Stimulated activated CD8-positive, alpha-beta memory T cell treated with anti-CD3 and anti-CD28 coated beads, Interleukin-2, amount 100 ng/mL, for 48 hours (primary cell): ENCODE measurements around the gene CIB4.

Source experiments
- DNase-seq, 2 donors: peaks; one replicate each; pipeline ENCODE4 v3.0.0-alpha.2; 2020; ENCODE audit warnings: low read depth in 2 of 2

CIB4 gene

DNA sequence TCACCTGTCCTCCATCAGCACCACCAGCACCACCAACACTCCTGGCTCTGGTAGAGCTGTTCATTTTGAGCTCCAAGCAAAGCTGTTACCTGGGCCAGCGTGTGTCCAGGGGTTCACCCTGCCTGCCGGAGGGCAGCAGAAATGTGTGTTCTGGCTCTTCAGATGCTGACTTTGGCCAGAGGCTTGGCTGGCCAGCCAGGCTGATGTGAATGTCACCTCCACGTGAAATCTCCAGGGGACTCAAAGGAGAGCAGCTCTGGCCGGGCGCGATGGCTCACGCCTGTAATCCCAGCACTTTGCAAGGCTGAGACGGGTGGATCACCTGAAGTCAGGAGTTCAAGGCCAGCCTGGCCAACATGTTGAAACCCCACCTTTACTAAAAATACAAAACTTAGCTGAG is 33.5 kb downstream of the CIB4 start:
- DNase-seq: no peak

DNA sequence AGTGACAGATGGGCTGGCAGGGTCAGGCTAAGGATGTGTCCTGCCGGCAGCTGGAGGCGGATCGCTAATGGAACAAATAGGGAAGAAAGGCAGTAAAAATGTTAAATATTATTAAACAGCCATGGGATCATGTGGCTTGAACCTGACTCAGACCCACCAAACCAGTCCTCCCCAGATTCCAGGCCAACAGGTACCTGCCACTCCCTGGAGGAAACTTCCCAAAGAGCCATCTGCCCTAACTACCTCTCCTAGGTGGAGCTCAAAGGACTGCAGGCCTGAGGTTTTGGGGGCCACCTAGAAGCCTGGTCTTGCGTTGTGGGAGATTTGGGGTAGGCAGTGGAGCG is 34.3 kb downstream of the CIB4 start:
- no peak for DNase-seq

DNA sequence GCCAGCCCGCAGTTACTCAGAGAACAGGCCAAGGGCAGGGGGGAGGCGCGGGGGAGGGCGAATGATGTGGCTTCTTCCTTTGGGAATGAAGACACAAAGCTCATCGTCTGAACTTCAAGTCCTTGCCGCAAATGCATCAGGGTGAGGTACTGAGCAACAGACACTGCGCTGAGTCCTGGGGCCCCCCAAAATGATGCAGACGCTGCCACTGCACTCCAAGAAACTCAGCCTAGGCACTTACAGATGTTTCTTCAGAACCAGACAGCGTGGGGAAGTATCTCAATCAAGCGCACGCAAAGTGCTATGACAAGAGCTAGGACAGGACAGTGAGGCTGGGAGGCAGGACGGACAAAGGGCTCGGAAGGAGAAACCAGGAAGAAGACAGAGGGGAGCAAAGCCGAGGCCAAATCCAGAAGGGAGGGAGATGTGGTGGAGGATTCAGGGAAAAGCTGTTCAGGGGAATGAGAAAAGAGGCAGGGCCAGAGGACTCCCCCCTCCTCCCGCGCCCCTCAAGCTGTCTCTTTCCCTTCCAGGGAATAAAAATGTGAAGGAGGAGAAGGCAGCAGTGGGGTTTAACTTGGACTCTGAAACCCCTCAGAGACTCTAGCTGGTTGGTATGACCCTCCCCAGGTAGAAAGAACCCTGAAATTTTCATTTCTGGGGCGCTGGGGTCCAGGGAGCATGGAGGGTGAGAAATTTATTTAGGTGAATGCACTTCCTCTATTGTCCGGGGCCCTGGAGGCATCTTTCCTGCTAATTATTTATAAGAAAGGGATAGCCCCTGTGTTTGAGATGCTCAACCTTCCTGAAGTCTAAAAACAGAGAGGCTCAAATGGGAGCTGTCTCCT is 34.9 kb downstream of the CIB4 start:
- no peak for DNase-seq

DNA sequence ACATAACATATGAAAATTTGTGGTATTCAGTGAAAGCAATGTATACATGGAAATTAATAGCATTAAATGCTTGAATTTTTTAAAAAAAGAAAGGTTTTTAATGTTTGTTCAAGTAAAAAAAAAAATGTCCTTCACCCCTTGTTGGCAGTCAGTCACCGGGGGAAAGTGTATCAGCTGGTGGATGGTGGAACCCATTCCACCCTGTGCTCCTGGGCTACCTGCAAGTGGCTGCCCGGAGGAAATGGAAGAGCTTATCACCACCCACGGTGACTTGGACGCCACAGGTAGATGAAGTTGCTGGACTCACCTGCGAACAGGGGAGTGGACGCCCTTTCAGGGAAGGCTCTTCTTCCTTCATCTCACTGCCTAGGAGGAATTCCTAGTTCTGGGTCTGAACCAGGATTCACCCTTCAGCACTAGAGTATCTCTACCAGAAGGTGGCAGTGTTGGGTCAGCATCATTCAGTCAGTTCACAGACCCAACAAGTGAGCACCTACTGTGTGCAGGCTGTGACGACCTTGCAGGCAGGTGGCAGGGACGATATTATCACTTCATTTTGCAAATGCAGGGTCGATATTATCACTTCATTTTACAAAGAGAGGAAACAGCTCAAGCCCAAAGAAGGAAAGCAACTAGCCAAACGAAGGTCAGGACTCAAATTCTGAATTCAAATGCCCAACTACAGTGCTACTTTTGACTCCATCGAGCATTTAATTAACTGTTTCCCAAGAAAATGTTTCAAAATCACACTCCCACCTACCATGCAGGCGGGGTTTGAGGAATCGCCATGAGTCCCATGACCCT is 35.8 kb downstream of the CIB4 start:
- no peak for DNase-seq

DNA sequence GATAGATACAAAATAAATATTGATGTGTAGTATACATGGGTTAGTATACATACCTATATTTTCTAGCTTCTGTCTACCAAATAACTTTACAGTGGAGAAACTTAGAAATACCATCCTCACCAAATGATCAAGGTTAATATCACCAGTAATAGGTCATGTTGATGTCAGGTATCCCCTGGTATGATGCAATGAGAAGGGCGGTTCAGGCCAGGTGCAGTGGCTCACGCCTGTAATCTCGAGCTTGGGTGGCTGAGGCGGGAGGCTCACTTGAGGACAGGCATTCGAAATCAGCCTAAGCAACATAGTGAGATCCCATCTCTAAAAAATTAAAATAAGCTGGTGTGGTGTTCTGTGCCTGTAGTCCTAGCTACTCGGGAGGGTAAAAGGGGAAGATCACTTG is 38.6 kb downstream of the CIB4 start:
- no peak for DNase-seq

DNA sequence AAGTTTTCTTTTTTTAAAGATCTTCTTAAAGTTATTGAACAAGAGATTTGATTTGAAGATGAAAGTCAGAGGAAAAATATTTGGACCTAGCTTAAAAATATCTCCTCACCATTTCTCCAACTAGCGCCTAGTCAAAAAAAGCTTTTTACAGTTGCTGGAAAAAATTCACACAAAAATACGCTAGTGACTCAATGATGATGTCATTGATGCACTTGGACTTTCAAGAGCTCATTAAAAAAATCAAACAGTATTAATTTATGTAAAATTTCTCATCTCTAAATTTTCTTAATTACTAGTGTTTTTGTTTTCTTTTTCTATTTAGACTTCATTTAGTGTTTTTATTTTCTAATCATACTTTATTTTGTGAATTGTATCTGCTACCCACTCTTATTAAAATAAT is 41.8 kb downstream of the CIB4 start:
- no peak for DNase-seq

DNA sequence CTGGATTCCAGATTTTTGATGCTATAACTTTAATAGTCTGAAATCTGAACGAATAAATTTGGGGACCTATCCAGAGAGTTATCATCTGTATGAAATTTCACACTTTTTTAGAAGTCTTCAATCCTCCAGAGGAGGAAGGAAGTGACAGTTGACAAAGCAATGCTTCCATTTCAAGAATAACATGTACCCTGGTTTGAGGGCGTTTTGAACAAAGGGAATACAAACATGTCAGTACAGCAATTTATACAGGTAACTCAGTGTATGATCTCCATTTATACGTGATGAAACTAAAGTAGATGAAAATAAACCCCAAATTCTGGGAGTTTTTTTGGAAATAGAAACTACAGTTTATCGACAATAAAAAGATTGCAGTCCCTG is 42.2 kb downstream of the CIB4 start:
- no peak for DNase-seq

DNA sequence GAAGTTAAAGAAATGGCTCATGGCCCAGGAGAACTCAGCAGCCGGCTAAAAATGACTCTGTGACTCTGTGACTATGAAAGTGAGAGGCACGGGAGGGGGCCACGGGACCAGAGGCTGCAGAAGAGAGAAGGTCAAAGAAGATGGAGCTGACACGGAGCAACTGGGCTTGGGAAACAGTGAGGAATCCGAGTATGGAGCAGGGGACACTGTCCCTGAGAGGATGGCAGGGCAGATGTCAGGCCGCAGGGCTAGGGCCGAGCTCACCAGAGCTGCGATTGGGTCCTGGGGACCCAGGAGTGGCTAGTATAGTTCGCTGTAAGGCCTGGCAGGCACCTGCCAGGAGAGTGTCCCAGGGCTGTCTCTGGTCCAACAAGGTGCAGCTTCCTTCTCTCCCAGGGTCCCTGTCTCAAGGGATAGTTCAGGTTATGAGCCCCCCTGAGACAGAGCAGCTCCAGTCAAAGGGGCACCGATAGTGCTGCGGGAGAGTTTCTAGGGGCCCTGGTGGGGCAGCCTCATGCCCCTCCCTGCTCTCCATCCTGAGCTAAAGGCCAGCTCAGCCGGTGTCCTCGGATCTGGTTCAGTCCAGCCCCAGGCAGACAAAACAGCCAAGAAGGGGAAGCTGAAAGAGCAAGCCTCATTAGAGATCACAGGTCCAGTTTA is 42.7 kb downstream of the CIB4 start:
- no peak for DNase-seq

DNA sequence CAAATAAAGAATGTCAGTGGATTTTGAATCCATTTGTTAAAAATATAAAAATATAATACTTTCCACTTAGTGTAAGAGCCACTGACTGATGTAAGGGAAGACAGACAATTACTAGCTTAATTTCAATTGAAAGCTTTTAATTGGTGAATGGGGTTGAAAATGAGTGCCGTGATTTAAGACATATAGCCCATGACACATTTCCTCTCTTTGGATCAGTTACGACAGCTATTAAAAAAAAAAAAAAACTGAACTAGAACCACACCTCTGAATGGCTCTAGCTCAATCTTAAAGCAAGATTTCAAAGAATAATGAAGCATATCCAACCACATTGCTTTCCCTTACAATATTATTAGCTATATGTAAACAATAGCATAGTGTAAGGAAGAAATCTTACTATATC is 44.0 kb downstream of the CIB4 start:
- no peak for DNase-seq

DNA sequence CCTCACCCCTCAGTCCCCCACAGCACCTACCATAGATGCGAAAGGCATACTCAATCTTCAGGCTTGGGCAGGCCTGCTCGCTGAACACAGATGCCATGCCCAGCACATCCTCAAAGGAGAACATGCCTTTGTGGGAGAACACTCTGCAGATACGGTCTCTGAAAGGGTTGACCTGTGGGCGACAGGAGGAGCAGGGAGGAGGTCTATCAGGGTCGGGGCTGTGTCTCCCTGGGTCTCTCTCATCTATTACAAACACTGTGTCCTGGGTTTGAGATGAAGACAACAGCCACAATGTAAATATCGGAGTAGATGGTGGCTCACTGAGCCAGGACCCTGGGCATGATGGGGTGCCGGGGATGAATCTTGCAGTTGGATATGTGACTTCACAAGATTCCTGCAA is 46.0 kb downstream of the CIB4 start:
- no peak for DNase-seq

DNA sequence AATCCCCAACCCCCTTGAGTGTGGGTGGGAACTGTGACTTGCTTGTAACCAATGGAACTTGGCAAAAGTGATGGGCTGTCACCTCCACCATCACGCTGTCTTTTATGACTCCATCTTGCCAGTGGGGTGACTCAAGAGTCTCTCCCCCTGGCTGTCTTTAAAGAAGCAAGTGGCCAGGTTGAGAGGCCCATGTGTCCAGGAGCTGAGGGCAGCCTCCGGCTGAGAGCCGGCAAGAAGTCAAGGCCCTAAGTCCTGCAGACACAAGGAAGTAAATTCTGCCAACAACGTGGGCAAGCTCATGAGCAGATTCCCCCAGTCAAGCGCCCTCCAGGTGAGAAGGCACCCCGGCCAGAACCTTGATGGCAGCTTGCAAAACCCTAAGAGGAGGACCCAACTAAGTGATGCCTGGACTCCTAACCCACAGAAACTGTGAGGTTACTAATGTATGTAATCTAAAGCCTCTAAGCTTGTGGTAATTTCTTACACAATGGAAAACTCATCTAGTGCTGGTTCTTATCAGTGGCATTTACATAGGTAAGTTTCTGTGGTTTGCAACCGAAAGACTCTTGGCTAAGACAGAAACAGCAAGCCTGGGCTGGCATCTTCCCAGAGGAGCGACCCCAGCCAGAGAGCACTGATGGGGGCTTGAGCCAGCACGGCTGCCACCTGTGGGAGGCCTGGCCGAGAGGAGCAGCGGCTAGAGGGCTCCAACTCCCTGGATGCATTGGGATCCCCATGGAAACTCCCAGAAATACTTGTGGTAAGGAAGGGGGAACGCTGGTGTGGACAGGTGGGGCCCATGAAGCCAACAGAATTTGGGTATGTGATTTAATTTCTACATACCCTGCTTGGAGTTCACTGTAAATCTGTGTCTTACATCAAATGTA is 49.3 kb downstream of the CIB4 start:
- no peak for DNase-seq

DNA sequence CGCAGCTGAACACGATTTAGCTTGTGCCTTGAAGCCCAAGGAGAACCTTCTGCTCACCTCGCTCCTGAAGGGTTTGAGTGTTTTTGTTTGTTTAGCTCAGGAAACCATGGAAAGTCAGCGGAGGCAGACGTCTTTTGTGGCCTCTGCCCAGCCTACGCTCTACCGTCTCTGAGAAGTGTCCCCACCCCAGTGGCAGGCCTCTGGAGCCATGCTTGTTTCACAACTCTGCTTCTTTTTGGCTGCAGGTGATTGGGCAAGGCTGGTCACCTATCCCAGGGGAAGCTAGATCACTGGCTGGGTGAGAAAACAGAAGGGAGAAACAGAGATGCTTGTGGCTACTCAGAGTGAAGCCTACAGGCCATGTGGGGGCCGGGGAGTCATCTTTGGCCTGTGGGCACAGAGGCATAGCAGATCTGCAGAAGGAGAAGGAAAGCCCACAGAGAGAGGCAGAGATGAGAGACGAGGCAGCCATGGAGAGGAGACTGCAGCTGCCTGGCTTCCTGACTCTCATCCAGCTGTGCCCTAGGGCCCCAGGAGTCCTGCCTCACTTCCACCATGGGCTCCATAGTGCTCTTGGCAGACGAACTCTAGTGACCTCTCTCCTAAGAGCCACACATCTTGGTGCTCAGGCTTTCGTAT is 50.1 kb downstream of the CIB4 start:
- DNase-seq: no peak

DNA sequence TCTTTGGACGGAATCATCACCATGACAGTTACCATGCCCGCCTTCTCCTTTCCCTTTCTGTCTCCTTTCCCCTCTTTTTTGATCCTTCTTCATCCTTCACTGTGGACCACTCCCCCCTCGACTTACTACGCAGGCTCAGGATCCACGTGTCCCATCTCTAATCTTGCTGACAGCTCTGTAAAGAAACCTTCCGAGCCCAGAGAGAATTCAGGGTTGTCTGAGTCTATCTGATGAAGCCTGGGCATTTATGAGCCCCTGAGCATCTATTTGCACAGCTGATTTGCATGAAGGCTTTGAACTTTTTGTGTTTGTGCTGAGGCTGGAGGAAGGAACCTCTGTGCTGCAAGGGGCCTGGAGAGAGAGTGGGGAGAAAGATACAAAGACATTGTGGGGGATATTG is 50.7 kb downstream of the CIB4 start:
- DNase-seq: no peak

DNA sequence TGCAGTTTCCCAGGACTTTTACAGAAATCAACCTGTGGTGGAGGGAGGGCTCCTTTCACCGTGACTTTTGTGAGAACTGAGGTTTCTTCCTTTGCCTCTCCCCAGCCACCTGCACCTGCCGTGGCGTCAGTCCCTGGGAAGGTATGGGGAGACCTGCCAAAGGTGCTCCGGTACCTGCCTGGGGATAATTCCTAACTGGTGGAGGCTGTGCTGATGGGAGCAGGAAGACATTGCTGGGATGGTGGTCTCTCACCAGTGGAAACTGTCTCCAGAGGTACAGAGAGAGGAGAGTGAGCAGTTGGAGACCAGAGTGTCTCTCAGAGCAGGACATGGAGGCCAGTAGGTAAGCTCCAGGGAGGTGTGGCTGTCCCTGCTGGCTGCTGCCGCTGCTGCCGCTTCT is 52.6 kb downstream of the CIB4 start:
- DNase-seq: no peak

DNA sequence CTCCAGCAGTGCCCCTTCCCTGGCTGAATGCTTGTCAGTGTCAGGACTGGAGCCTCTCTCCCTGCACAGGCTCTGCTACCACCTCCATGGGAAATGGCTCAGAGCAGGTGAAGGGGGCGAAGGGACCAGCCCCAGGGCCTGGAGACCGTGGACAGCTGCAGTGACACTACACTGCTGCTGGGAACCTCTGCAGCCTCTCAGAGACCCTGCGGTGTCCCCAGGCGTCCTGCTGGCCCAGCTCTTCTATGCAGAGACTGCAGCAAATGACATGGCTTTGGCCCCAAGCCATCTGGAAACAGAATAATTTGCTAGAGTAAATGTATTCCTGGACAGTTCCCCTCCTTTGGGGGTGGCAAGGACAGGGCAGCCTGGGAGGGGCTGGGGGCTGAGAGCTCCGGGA is 53.2 kb downstream of the CIB4 start:
- no peak for DNase-seq

DNA sequence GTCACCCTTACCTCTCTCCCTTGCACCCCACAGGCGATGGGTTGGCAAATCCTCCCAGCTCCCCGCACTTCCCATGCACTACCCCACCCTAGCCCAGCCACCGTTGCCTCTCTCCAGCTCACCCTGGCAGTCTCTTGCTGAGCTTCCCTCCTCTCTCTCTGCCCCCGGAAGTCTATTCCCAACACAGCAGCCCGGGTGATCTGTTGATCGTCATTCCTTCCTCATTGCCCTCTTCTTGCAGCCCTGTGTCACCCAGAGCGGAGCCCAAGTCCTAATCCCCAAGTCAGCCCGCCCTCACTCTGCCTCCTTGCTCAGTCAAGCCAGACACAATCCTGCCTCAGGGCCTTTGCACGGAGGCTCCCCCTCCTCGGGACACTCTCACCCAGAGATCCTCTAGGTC is 55.2 kb downstream of the CIB4 start:
- no peak for DNase-seq

DNA sequence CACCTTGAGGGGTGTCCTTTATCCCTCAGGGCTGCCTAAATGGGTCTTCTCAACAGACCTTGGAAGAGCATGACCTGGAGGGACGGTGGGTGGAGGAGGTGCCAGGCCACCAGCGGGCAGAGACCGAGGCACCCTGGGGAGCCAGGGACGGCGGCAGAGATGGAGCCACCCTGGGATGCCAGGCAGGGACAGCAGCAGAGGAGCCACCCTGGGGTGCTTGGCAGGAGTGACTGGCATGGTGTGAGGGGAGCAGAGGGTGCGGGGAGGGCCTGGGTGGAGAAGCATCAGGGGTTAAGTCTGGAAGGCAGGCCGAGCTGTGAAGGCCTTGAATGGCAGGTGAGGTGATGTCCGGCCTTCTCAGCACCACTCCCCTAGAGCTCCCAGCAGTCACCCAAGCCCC is 56.1 kb downstream of the CIB4 start:
- DNase-seq: no peak

DNA sequence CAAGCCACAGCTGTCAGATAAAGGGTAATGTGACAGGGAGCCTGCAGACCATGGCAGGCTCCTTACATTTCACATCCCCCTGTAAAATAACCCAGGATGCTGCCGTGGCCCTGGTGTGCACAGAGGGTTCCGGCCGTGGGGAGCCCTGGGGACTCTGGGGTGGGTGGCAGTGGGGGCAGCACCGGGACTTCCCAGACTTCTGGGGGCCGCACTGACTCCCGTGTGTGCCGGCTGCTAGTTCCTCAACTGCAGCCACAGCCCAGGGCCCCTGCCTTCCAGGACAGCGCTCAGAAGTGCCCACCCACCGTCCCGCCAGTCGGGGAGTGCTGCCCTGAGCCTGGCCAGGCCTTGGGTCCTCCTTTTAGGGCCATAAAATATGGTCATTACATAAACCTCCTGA is 56.5 kb downstream of the CIB4 start:
- DNase-seq: no peak

DNA sequence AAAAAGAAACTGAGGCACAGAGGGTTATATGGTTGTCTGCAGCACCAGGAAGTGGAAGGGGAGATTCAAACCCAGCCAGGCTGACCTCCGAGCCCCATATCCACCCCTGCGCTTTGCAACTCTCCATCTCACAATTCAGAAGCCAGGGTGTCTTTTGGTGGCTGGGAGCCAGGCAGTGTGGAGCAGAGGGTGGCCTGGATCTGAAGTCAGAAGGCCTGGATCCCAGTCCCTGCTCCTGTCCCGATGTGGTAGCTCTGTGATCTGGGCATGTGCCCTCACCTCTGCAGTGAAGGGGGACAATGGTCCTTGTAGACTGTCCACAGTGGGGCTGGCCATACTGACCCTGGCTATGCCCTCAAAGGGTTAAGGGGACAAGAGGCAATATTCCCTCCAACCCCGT is 57.0 kb downstream of the CIB4 start:
- DNase-seq: no peak

DNA sequence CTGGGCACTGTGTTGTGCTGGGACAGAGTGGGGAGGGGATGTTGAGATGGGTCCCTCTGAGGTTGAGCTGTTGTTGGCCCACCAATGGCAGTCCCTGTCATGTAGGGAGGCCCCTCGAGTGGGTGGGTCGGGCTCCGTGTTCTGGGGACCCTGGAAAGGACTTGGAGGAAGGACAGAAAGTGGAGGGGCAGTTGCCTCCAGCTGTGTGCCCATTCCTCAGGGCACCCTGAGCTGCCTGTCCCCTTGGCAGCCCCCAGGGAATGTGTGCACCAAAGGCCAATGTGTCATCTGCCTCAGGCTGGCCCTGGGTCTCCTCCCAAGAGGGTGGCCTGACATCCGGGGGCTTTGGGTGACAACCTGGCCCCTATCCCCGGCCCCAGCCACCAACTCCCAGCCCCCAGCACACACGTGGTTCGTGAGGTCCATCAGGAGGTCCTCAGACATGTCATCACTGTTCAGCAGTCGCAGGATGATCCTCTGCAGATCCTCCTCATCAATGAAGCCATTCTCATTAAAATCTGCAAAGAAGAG is 57.7 kb downstream of the CIB4 start:
- no peak for DNase-seq

DNA sequence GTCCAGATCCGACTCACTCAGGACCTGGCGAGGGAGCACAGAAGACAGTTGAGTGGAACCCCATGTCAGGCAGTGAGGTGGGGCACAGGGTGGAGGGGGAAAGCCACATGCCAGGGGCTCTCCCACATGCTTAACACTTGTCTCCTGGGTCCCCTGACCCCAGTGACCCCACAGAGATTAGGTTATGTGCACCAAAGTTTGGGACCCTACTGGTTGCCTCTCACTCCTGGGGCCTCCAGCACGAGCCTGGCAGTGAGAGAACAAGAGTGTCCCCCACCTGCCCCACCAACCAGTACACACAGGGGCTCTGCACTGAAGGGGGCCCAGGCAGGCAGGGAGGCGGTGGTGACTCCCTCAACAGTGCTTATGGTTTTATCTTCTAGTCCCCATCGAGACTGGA is 58.3 kb downstream of the CIB4 start:
- DNase-seq: no peak
